GF-D8 (cell line): Measurements from ENCODE around the gene APBA2.

ENCODE experiments used
- DNase-seq: peaks from one replicate; lab custom pipeline; 2025; lab: John Stamatoyannopoulos, UW

Gene APBA2

GRCh38 chr15:29058903-29059539 is 173.2 kb downstream of the APBA2 start:
- DNase-seq = no peak

- no peak for DNase-seq
These were observed 174.3 kb downstream of the APBA2 start for GRCh38 chr15:29059871-29060640.

- DNase-seq = no peak
These were observed 176.0 kb downstream of the APBA2 start for GRCh38 chr15:29061746-29062145.

- DNase-seq = no peak
These were observed 176.4 kb downstream of the APBA2 start for GRCh38 chr15:29062179-29062591.

GRCh38 chr15:29062626-29063025 is 176.9 kb downstream of the APBA2 start:
- DNase-seq = no peak

GRCh38 chr15:29063646-29064045 is 177.9 kb downstream of the APBA2 start:
- DNase-seq = no peak

GRCh38 chr15:29064290-29064689 is 178.5 kb downstream of the APBA2 start:
- no peak for DNase-seq

- DNase-seq = no peak
These were observed 179.0 kb downstream of the APBA2 start for GRCh38 chr15:29064731-29065130.

GRCh38 chr15:29065571-29065970 is 179.8 kb downstream of the APBA2 start:
- no peak for DNase-seq

- no peak for DNase-seq
These were observed 180.5 kb downstream of the APBA2 start for GRCh38 chr15:29066310-29066709.

- DNase-seq = no peak
These were observed 181.1 kb downstream of the APBA2 start for GRCh38 chr15:29066838-29067237.

- no peak for DNase-seq
These were observed 182.2 kb downstream of the APBA2 start for GRCh38 chr15:29067949-29068348.

- no peak for DNase-seq
These were observed 184.9 kb downstream of the APBA2 start for GRCh38 chr15:29070471-29071231.

GRCh38 chr15:29071232-29071881 is 185.6 kb downstream of the APBA2 start:
- DNase-seq = no peak

GRCh38 chr15:29071882-29072273 is 186.1 kb downstream of the APBA2 start:
- DNase-seq = no peak

GRCh38 chr15:29072444-29072843 is 186.7 kb downstream of the APBA2 start:
- no peak for DNase-seq

- no peak for DNase-seq
These were observed 188.3 kb downstream of the APBA2 start for GRCh38 chr15:29074045-29074444.

- no peak for DNase-seq
These were observed 192.8 kb downstream of the APBA2 start for GRCh38 chr15:29078541-29078940.

- no peak for DNase-seq
These were observed 193.7 kb downstream of the APBA2 start for GRCh38 chr15:29079479-29079878.

- DNase-seq = no peak
These were observed 196.0 kb downstream of the APBA2 start for GRCh38 chr15:29081781-29082180.

- DNase-seq = no peak
These were observed 197.4 kb downstream of the APBA2 start for GRCh38 chr15:29083161-29083560.

- DNase-seq = no peak
These were observed 198.1 kb downstream of the APBA2 start for GRCh38 chr15:29083858-29084257.
